Middle frontal gyrus (tissue), 1 donor: Measurements from ENCODE around the gene LIMS1.
A peak's percentile ranks its signal among the peaks of the same experiment; 100 is the strongest.
"Not testable (repeated sequence)": the region's sequence is repeated elsewhere in the genome, so short reads cannot be mapped to it uniquely, and the experiment has no call there.

Source experiments
- DNase-seq: peaks from one replicate; pipeline ENCODE4 v3.0.0-alpha.2; 2015; ENCODE audit warnings: low spot score; ENCODE audit errors: extremely low spot score

The LIMS1 gene

DNA sequence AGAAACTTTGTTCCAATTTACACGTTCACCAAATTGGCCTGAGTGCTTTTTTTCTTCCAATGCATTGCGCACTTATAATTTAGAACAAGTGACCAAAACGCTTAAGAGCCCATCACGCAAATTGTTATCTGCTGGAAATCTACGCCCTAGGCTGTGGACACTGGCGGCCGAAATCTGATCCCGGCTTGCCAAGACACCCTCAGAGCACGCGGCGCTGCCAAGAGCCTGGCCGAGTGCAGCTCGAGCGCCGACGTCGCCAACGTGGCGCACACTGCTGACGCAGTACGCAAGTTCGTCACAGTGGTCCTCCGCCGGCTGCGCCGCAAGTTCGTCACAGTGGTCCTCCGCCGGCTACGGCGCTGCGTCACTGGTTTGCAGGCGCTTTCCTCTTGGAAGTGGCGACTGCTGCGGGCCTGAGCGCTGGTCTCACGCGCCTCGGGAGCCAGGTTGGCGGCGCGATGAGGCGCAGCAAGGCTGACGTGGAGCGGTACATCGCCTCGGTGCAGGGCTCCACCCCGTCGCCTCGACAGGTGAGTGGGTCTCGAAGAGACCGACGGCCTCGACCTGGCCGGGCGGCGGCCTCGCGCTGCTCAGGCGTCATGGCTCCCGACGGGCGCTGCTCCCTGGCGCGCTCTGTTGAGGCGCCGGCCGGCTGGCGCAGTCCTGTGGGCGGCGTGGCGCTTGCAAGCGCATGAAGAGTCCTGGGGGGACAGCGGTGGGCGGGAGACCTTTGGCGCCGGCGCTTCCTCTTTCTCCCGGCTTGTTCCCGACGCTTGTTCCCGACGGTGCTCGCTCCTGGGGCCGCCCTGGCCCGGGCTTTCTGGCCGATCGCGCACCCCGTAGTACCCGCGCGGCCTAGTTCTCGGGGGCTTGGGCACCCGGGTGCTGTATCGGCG is 185.1 kb downstream of the LIMS1 start, which contains the start of gene RANBP2:
TSS of gene RANBP2 (plus strand) at position 334 of the 896 bp plus-strand sequence. CDS start at position 459, 125 bp downstream.
- DNase-seq = peak; percentile 93

GRCh38 chr2:108726048-108726447 is 191.8 kb downstream of the LIMS1 start:
- not testable (repeated sequence) for DNase-seq

GRCh38 chr2:108734656-108735055 is 200.4 kb downstream of the LIMS1 start:
- DNase-seq = not testable (repeated sequence)
